Uterine smooth muscle cell (primary cell): ENCODE measurements around the gene CHMP3. TPM values are rescaled to one million over a fixed set of nuclear protein-coding genes. Genes with fewer than 3 reads are reported as not detected.

ENCODE experiments used
- total RNA-seq: library from RNA; depleted of rRNA; stranded (reverse); fragments of >200 nt; gene quantifications from 2 replicates; pipeline ENCODE4 v1.2.3, GENCODE V29; 2014

The CHMP3 gene
- 118 TPM in 2 replicates for total RNA-seq

DNA sequence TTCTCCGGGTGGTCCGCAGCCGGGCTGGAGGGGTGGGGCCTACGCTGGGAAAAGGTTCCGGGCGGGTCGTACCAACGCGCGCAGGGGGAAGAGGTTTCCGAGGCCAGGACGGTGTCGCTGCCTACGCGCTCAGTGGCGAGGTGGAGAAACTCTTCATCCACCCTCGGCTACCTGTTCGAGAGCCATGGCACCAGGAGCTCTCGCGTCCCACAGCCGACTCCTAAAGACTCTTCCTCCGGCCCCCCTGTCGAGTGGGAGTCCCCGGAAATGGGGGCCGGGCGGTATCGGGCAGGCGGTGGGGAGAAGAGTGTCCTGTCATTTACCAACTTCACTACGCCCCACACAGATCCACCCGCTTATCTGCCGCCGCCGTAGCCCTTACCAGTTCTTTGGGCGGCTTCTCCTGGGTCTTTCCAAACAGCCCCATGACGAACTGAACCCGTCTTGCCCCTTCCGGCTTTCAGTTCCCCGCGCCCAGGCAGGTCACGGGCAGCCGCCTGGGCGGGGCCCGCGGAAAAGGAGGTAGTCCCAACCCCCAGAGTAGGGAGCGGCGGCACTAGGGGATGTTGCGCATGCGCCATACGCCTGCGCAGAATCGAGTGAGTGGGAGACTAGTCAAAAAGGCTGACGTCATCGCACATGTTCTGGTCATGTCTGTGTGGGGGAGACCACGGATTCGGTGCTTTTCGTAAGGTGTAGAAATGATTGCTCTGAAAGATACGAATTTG lies at the start of gene CHMP3:
TSS of gene CHMP3 (minus strand) at position 522 of the 728 bp plus-strand sequence. CDS start at position 427, 95 bp downstream.

Other genes starting within 250 kb of the CHMP3 start
- 0.11 and 0.12 TPM in 2 replicates for gene REEP1, start 225.8 kb downstream of the CHMP3 start, total RNA-seq
- gene KDM3A, start 122.1 kb downstream of the CHMP3 start, total RNA-seq, result 21.4 and 24.9 TPM in 2 replicates
- 11.4 and 18.0 TPM in 2 replicates for gene RNF103, start 60.4 kb upstream of the CHMP3 start, total RNA-seq
- 12.3 and 27.6 TPM in 2 replicates for gene RMND5A, start 156.8 kb upstream of the CHMP3 start, total RNA-seq
- not detected in 2 replicates for gene CD8A, start 227.5 kb upstream of the CHMP3 start, total RNA-seq